ENCODE results near the gene ALDH1A3. TPM values are rescaled to one million over a fixed set of nuclear protein-coding genes. Genes with fewer than 3 reads are reported as not detected.

Gene ALDH1A3
- total and polyA plus RNA-seq, 2 experiments from 2014 or later, result 4.0 to 19.8 TPM

DNA sequence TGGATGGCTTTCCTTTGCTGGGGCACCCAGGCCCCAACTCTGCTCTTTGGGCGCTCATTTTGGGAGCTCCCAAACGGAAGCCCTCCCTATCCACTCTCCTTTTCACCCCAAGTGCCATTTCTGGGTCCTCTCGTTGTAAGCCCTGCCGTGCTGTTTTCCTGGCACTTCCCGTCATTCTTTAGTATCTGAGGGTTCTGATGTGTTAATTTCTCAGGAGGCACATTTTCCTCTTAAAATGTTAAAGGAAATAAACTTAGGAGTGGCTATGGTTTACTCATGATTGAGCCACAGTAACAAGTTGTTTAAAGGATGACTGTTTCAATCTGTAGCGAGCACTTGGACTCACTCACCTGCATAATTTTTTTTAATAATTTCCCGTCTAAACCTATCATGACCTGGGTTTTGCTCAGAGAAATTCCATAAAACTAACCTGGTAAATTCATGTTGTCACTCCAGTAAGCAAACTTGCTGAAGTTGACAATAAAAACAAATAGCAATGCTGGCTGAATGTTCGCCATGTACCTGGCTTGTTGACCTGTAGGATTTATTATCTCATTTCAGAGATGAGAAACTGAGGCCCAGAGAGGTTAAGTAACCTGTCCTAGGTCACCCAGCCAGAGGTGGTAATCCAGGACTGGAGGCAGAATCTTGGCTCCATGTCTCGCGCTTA, 10.6 kb downstream of the ALDH1A3 start:
- ATAC-seq (no peak), DNase-seq (ENCODE audit: low spot score) (no peak)
- peak overlapping the region; percentile 38; the same call in 1 of the 2 replicates for H3K4me2 ChIP-seq
- H3K27ac ChIP-seq (ENCODE audit: low read depth), result no peak overlapping the region
- peaks cover 8% of the 10 kb centered on the region for H3K4me1 ChIP-seq (ENCODE audit: insufficient read depth)
- H4K20me1 ChIP-seq (replicated peaks; ENCODE audit: insufficient read depth), result no peaks in the 10 kb centered on the region
- H2AFZ ChIP-seq, result no peak overlapping the region
- Mint-ChIP-seq H3K27ac (no peak overlapping the region), H3K9me3 (no peaks in the 10 kb centered on the region), H3K36me3 (ENCODE audit: low read depth) (no peaks in the 10 kb centered on the region), H3K4me3 (no peak overlapping the region), H3K27me3 (ENCODE audit: insufficient read depth, low read depth, poor library complexity) (peaks cover 11% of the 10 kb centered on the region), H3K4me1 (peaks cover 27% of the 10 kb centered on the region)
- no peak for TF ChIP-seq EZH2 (IDR thresholded peaks at IDR 0.05; ENCODE audit: low read depth, unreplicated experiment)
- no peak for TF ChIP-seq JUNB (IDR thresholded peaks at IDR 0.05; ENCODE audit: unreplicated experiment)
- no peak for TF ChIP-seq CREB1 (CRISPR knock-in tag; IDR thresholded peaks at IDR 0.05; ENCODE audit: low read depth)
- no peak for TF ChIP-seq STAT1 (IDR thresholded peaks at IDR 0.05; ENCODE audit: unreplicated experiment)
- TF ChIP-seq EZH2phosphoT487 (IDR thresholded peaks at IDR 0.05; ENCODE audit: unreplicated experiment), result no peak
- TF ChIP-seq POLR2AphosphoS5 (IDR thresholded peaks at IDR 0.05; ENCODE audit: low read depth), result no peak
- no peak for TF ChIP-seq ZNF331 (CRISPR knock-in tag; IDR thresholded peaks at IDR 0.05; ENCODE audit: low read depth)
- no peak for TF ChIP-seq ZNF114 (CRISPR knock-in tag; IDR thresholded peaks at IDR 0.05)
- TF ChIP-seq, protein P1, sequence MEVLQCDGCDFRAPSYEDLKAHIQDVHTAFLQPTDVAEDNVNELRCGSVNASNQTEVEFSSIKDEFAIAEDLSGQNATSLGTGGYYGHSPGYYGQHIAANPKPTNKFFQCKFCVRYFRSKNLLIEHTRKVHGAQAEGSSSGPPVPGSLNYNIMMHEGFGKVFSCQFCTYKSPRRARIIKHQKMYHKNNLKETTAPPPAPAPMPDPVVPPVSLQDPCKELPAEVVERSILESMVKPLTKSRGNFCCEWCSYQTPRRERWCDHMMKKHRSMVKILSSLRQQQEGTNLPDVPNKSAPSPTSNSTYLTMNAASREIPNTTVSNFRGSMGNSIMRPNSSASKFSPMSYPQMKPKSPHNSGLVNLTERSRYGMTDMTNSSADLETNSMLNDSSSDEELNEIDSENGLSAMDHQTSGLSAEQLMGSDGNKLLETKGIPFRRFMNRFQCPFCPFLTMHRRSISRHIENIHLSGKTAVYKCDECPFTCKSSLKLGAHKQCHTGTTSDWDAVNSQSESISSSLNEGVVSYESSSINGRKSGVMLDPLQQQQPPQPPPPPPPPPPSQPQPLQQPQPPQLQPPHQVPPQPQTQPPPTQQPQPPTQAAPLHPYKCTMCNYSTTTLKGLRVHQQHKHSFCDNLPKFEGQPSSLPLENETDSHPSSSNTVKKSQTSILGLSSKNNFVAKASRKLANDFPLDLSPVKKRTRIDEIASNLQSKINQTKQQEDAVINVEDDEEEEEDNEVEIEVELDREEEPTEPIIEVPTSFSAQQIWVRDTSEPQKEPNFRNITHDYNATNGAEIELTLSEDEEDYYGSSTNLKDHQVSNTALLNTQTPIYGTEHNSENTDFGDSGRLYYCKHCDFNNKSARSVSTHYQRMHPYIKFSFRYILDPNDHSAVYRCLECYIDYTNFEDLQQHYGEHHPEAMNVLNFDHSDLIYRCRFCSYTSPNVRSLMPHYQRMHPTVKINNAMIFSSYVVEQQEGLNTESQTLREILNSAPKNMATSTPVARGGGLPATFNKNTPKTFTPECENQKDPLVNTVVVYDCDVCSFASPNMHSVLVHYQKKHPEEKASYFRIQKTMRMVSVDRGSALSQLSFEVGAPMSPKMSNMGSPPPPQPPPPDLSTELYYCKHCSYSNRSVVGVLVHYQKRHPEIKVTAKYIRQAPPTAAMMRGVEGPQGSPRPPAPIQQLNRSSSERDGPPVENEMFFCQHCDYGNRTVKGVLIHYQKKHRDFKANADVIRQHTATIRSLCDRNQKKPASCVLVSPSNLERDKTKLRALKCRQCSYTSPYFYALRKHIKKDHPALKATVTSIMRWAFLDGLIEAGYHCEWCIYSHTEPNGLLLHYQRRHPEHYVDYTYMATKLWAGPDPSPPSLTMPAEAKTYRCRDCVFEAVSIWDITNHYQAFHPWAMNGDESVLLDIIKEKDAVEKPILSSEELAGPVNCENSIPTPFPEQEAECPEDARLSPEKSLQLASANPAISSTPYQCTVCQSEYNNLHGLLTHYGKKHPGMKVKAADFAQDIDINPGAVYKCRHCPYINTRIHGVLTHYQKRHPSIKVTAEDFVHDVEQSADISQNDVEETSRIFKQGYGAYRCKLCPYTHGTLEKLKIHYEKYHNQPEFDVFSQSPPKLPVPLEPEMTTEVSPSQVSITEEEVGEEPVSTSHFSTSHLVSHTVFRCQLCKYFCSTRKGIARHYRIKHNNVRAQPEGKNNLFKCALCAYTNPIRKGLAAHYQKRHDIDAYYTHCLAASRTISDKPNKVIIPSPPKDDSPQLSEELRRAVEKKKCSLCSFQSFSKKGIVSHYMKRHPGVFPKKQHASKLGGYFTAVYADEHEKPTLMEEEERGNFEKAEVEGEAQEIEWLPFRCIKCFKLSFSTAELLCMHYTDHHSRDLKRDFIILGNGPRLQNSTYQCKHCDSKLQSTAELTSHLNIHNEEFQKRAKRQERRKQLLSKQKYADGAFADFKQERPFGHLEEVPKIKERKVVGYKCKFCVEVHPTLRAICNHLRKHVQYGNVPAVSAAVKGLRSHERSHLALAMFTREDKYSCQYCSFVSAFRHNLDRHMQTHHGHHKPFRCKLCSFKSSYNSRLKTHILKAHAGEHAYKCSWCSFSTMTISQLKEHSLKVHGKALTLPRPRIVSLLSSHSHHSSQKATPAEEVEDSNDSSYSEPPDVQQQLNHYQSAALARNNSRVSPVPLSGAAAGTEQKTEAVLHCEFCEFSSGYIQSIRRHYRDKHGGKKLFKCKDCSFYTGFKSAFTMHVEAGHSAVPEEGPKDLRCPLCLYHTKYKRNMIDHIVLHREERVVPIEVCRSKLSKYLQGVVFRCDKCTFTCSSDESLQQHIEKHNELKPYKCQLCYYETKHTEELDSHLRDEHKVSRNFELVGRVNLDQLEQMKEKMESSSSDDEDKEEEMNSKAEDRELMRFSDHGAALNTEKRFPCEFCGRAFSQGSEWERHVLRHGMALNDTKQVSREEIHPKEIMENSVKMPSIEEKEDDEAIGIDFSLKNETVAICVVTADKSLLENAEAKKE (CRISPR knock-in tag; IDR thresholded peaks at IDR 0.05), result no peak
- TF ChIP-seq, protein P2, sequence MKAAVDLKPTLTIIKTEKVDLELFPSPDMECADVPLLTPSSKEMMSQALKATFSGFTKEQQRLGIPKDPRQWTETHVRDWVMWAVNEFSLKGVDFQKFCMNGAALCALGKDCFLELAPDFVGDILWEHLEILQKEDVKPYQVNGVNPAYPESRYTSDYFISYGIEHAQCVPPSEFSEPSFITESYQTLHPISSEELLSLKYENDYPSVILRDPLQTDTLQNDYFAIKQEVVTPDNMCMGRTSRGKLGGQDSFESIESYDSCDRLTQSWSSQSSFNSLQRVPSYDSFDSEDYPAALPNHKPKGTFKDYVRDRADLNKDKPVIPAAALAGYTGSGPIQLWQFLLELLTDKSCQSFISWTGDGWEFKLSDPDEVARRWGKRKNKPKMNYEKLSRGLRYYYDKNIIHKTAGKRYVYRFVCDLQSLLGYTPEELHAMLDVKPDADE (IDR thresholded peaks at IDR 0.05), result no peak
- no peak for TF ChIP-seq NANOG (IDR thresholded peaks at IDR 0.05; ENCODE audit: borderline replicate concordance)
- TF ChIP-seq, protein P3, sequence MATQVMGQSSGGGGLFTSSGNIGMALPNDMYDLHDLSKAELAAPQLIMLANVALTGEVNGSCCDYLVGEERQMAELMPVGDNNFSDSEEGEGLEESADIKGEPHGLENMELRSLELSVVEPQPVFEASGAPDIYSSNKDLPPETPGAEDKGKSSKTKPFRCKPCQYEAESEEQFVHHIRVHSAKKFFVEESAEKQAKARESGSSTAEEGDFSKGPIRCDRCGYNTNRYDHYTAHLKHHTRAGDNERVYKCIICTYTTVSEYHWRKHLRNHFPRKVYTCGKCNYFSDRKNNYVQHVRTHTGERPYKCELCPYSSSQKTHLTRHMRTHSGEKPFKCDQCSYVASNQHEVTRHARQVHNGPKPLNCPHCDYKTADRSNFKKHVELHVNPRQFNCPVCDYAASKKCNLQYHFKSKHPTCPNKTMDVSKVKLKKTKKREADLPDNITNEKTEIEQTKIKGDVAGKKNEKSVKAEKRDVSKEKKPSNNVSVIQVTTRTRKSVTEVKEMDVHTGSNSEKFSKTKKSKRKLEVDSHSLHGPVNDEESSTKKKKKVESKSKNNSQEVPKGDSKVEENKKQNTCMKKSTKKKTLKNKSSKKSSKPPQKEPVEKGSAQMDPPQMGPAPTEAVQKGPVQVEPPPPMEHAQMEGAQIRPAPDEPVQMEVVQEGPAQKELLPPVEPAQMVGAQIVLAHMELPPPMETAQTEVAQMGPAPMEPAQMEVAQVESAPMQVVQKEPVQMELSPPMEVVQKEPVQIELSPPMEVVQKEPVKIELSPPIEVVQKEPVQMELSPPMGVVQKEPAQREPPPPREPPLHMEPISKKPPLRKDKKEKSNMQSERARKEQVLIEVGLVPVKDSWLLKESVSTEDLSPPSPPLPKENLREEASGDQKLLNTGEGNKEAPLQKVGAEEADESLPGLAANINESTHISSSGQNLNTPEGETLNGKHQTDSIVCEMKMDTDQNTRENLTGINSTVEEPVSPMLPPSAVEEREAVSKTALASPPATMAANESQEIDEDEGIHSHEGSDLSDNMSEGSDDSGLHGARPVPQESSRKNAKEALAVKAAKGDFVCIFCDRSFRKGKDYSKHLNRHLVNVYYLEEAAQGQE (IDR thresholded peaks at IDR 0.05; ENCODE audit: unreplicated experiment), result no peak
- TF ChIP-seq, protein P4, sequence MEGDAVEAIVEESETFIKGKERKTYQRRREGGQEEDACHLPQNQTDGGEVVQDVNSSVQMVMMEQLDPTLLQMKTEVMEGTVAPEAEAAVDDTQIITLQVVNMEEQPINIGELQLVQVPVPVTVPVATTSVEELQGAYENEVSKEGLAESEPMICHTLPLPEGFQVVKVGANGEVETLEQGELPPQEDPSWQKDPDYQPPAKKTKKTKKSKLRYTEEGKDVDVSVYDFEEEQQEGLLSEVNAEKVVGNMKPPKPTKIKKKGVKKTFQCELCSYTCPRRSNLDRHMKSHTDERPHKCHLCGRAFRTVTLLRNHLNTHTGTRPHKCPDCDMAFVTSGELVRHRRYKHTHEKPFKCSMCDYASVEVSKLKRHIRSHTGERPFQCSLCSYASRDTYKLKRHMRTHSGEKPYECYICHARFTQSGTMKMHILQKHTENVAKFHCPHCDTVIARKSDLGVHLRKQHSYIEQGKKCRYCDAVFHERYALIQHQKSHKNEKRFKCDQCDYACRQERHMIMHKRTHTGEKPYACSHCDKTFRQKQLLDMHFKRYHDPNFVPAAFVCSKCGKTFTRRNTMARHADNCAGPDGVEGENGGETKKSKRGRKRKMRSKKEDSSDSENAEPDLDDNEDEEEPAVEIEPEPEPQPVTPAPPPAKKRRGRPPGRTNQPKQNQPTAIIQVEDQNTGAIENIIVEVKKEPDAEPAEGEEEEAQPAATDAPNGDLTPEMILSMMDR (conservative IDR thresholded peaks at IDR 0.05; ENCODE audit: low read depth in 2 of 2), result no peak
- no peak overlapping the region for H3K4me3 ChIP-seq
- no peaks in the 10 kb centered on the region for H3K9me2 ChIP-seq (ENCODE audit: insufficient read depth)
- H3K36me3 ChIP-seq (ENCODE audit: insufficient read depth), result no peaks in the 10 kb centered on the region
- 0 out of 2 replicates have a peak, but pooled peaks cover 3% of the 10 kb centered on the region for H3F3A ChIP-seq (replicated peaks; ENCODE audit: low read depth)
- H3K27me3 ChIP-seq (ENCODE audit: insufficient read depth), result no peaks in the 10 kb centered on the region
- H3K79me2 ChIP-seq (replicated peaks; ENCODE audit: insufficient read depth), result no peaks in the 10 kb centered on the region
